Panc1 (cell line): ENCODE measurements around the gene CEP83. TPM values are rescaled to one million over a fixed set of nuclear protein-coding genes. Genes with fewer than 3 reads are reported as not detected.

Source experiments
- ATAC-seq: fragments of 200-7000 bp; cut with Tn5 transposase; 2 replicates; pipeline ENCODE4 v1.9.1; 2020; ENCODE audit warnings: mild to moderate bottlenecking, moderate library complexity
- BruUV-seq: library from RNA; stranded (reverse); fragments of 400-500 nt; replicated peaks from 2 replicates; lab custom pipeline; 2021; lab: Mats Ljungman, UMichigan
- CTCF ChIA-PET: fragments of 300-600 bp; sonication (Branson Sonifier 250); formaldehyde crosslinking; loops from one replicate; lab custom pipeline; 2022; ENCODE audit warnings: antibody characterized with exemption; lab: Charles Lee
- POLR2A ChIA-PET: fragments of 300-600 bp; sonication (Branson Sonifier 250); formaldehyde crosslinking; loops from one replicate; lab custom pipeline; 2022; ENCODE audit warnings: antibody characterized with exemption; lab: Charles Lee
- DNase-seq: peaks from one replicate; pipeline ENCODE4 v3.0.0-alpha.2; 2010; ENCODE audit warnings: low read depth, low spot score
- H3K27ac ChIP-seq: 2 replicates; pipeline ENCODE4 v1.5.1; 2011; ENCODE audit warnings: mild to moderate bottlenecking, low read length, inconsistent platforms
- H3K27me3 ChIP-seq: fragments of 200-500 bp; sonication (Bioruptor generic); 2 replicates; pipeline ENCODE4 v1.6.0; 2014; ENCODE audit warnings: low read length, inconsistent platforms; ENCODE audit not compliant: control insufficient read depth, insufficient read depth
- H3K36me3 ChIP-seq: fragments of 200-500 bp; sonication (Bioruptor generic); 2 replicates; pipeline ENCODE4 v1.5.1; 2014; ENCODE audit warnings: inconsistent platforms, mild to moderate bottlenecking, low read length, moderate library complexity; ENCODE audit not compliant: control insufficient read depth, insufficient read depth
- H3K4me1 ChIP-seq: 2 replicates; pipeline ENCODE4 v1.5.1; 2011; ENCODE audit warnings: inconsistent platforms, mild to moderate bottlenecking, low read length, moderate library complexity; ENCODE audit not compliant: control insufficient read depth, insufficient read depth
- H3K4me3 ChIP-seq, 2 experiments: 2 replicates each; pipeline ENCODE4 v1.5.1; 2011 to 2012; ENCODE audit warnings: low read depth in 2 of 2, low read length in 2 of 2, mild to moderate bottlenecking in 2 of 2, inconsistent platforms in 1 of 2, moderate library complexity in 1 of 2
- H3K9me3 ChIP-seq: fragments of 200-500 bp; sonication (Bioruptor generic); 2 replicates; pipeline ENCODE4 v1.5.1; 2014; ENCODE audit warnings: low read depth, mild to moderate bottlenecking, inconsistent platforms, low read length, moderate library complexity; ENCODE audit not compliant: control insufficient read depth, insufficient read depth
- POLR2AphosphoS5 ChIP-seq: IDR thresholded peaks from 2 replicates; pipeline ENCODE4 v1.6.1; 2012; ENCODE audit warnings: mild to moderate bottlenecking, low read depth, low read length, moderate library complexity
- REST ChIP-seq, 2 experiments: IDR thresholded peaks; 2 replicates each; pipeline ENCODE4 v1.6.1; 2011 to 2012; ENCODE audit warnings: low read depth in 2 of 2, control low read depth in 1 of 2, low read length in 1 of 2, mild to moderate bottlenecking in 1 of 2, moderate library complexity in 1 of 2; ENCODE audit not compliant: insufficient read depth in 1 of 2
- SIN3A ChIP-seq: IDR thresholded peaks from 2 replicates; pipeline ENCODE4 v1.6.1; 2012; ENCODE audit warnings: low read depth, mild to moderate bottlenecking, low read length, moderate library complexity, borderline replicate concordance; ENCODE audit not compliant: insufficient read depth
- TCF7L2 ChIP-seq: IDR thresholded peaks from 2 replicates; pipeline ENCODE4 v1.6.1; 2011; ENCODE audit warnings: mild to moderate bottlenecking, low read depth, low read length, inconsistent platforms
- in situ Hi-C: cut with HindIII; loops from 2 replicates; pipeline ENCODE4 v1.10.0; 2016; ENCODE audit warnings: low sequenced_read_pairs, low pct_unique_long_range_greater_than_20kb
- intact Hi-C: fragments of 100-400 bp; cut with micrococcal nuclease; formaldehyde crosslinking; loops from one replicate; pipeline ENCODE4 v1.10.0; 2022; ENCODE audit not compliant: unreplicated experiment
- total RNA-seq: library from RNA; stranded (reverse); gene quantifications from one replicate; pipeline ENCODE4 v1.2.1, GENCODE V29; 2021; ENCODE audit not compliant: unreplicated experiment
- TF ChIP-seq, protein P1 (sequence below): fragments of 450-650 bp; IDR thresholded peaks from 2 replicates; pipeline ENCODE4 v1.5.1; 2017; ENCODE audit warnings: mild to moderate bottlenecking

CEP83 gene
- total RNA-seq, 1 experiment from 2014 or later = 28.0 TPM

GRCh38 chr12:94340573-94340972, 119.1 kb downstream of the CEP83 start:
- Histone ChIP-seq H3K4me3 (no peak overlapping the region), H3K27ac (no peak overlapping the region), H3K9me3 (no peaks in the 10 kb centered on the region), H3K4me1 (no peaks in the 10 kb centered on the region), H3K36me3 (no peaks in the 10 kb centered on the region), H3K27me3 (no peaks in the 10 kb centered on the region)
- ATAC-seq (no peak), DNase-seq (no peak)
- no peak for TF ChIP-seq SIN3A
- TF ChIP-seq REST (IDR thresholded peaks at IDR 0.05; ENCODE audit: insufficient read depth in 1 of 2, low read depth in 2 of 2, low read length in 1 of 2) = no peak
- TF ChIP-seq, protein P1, sequence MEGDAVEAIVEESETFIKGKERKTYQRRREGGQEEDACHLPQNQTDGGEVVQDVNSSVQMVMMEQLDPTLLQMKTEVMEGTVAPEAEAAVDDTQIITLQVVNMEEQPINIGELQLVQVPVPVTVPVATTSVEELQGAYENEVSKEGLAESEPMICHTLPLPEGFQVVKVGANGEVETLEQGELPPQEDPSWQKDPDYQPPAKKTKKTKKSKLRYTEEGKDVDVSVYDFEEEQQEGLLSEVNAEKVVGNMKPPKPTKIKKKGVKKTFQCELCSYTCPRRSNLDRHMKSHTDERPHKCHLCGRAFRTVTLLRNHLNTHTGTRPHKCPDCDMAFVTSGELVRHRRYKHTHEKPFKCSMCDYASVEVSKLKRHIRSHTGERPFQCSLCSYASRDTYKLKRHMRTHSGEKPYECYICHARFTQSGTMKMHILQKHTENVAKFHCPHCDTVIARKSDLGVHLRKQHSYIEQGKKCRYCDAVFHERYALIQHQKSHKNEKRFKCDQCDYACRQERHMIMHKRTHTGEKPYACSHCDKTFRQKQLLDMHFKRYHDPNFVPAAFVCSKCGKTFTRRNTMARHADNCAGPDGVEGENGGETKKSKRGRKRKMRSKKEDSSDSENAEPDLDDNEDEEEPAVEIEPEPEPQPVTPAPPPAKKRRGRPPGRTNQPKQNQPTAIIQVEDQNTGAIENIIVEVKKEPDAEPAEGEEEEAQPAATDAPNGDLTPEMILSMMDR = no peak
- TF ChIP-seq POLR2AphosphoS5 = no peak
- TF ChIP-seq TCF7L2 = no peak
- ChIA-PET CTCF (no interaction called here), POLR2A (no interaction called here)
- no TSS peak for BruUV-seq
- in situ Hi-C loops = no loop called here
- intact Hi-C loops = no loop called here

DNA sequence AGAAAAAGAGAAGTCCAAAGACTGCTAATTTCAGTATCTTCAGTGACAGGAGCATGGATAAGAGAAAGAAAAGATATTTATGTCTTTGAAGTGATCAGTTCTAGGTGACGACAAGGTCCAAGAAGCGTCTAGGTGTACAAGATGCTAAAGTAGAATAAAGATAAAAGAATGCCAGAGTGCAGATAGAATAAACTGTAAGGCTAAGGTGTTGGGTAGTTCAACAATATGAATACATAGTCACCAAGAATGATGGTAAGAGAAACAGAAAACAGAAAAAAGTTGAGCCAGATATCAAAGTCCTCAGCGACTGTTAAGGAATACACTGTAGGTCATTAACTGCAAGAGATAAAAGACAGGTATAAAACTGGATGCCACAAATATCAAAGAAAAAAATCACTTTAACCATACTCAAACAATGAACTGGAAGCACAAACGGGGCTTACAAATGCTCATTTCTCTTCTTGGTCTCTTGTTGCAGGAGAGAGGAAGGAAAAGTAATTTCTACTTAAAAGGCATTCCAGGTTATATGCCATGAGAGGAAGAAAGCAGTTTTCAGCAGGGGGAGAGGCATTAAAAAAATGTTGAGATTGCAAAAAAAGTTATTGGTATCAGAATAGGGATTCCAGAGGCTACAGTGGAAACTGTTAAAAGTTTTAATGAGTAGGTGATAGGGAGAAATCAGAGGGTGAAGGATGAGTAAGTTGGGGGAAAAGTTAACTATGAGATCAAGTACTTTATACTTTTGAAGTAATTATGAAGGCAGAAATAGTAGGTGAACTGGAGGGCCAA, 121.5 kb downstream of the CEP83 start:
- Histone ChIP-seq H3K4me1 (no peaks in the 10 kb centered on the region), H3K36me3 (no peaks in the 10 kb centered on the region; the same call in none of the 2 replicates), H3K27ac (no peak overlapping the region), H3K9me3 (no peaks in the 10 kb centered on the region), H3K4me3 (no peak overlapping the region), H3K27me3 (no peaks in the 10 kb centered on the region)
- no peak for ATAC-seq
- DNase-seq = no peak
- BruUV-seq = no TSS peak
- CTCF ChIA-PET = no interaction called here
- POLR2A ChIA-PET = no interaction called here
- intact Hi-C loops (no loop called here), in situ Hi-C loops (no loop called here)
- TF ChIP-seq REST (IDR thresholded peaks at IDR 0.05; ENCODE audit: insufficient read depth in 1 of 2, low read depth in 2 of 2, low read length in 1 of 2) = no peak
- no peak for TF ChIP-seq SIN3A
- TF ChIP-seq, protein P1 = no peak
- no peak for TF ChIP-seq POLR2AphosphoS5
- no peak for TF ChIP-seq TCF7L2
